ENCODE results near the gene EDIL3. TPM values are rescaled to one million over a fixed set of nuclear protein-coding genes. Genes with fewer than 3 reads are reported as not detected.

The EDIL3 gene
- total RNA-seq, 2 donors from 2014 or later: not detected

- no peak for ATAC-seq (replicated peaks)
- H3K4me3 Mint-ChIP-seq: no peak overlapping the region
- H3K36me3 Mint-ChIP-seq (ENCODE audit: low read depth): no peaks in the 10 kb centered on the region
- H3K9me3 Mint-ChIP-seq: no peaks in the 10 kb centered on the region
- no peak overlapping the region for H3K27ac Mint-ChIP-seq
- no peaks in the 10 kb centered on the region for H3K27me3 Mint-ChIP-seq
- H3K4me1 Mint-ChIP-seq: no peaks in the 10 kb centered on the region
Observed at GRCh38 chr5:84091127-84091799, 293.4 kb downstream of the EDIL3 start.

GRCh38 chr5:84088996-84089395 lies 295.7 kb downstream of the EDIL3 start:
- no peaks in the 10 kb centered on the region for H3K4me1 Mint-ChIP-seq
- no peak for ATAC-seq (replicated peaks)
- H3K27me3 Mint-ChIP-seq: no peaks in the 10 kb centered on the region
- H3K4me3 Mint-ChIP-seq: no peak overlapping the region
- H3K9me3 Mint-ChIP-seq: no peaks in the 10 kb centered on the region
- H3K36me3 Mint-ChIP-seq (ENCODE audit: low read depth): no peaks in the 10 kb centered on the region
- no peak overlapping the region for H3K27ac Mint-ChIP-seq

- Mint-ChIP-seq H3K4me1 (no peaks in the 10 kb centered on the region), H3K36me3 (ENCODE audit: low read depth) (no peaks in the 10 kb centered on the region), H3K27me3 (no peaks in the 10 kb centered on the region), H3K9me3 (no peaks in the 10 kb centered on the region), H3K4me3 (no peak overlapping the region), H3K27ac (no peak overlapping the region)
- ATAC-seq (replicated peaks): no peak
Observed at GRCh38 chr5:84086511-84086910, 298.2 kb downstream of the EDIL3 start.

GRCh38 chr5:84085387-84086041 lies 299.2 kb downstream of the EDIL3 start:
- Mint-ChIP-seq H3K9me3 (no peaks in the 10 kb centered on the region), H3K27ac (no peak overlapping the region), H3K27me3 (no peaks in the 10 kb centered on the region), H3K4me3 (no peak overlapping the region), H3K4me1 (no peaks in the 10 kb centered on the region), H3K36me3 (ENCODE audit: low read depth) (no peaks in the 10 kb centered on the region)
- no peak for ATAC-seq (replicated peaks)

- Mint-ChIP-seq H3K27ac (no peak overlapping the region), H3K4me3 (no peak overlapping the region), H3K27me3 (no peaks in the 10 kb centered on the region), H3K36me3 (ENCODE audit: low read depth) (no peaks in the 10 kb centered on the region), H3K4me1 (no peaks in the 10 kb centered on the region), H3K9me3 (peaks cover 3% of the 10 kb centered on the region)
- ATAC-seq (replicated peaks): no peak
Observed at GRCh38 chr5:84080908-84081307, 303.8 kb downstream of the EDIL3 start.

GRCh38 chr5:84072339-84072738 lies 312.3 kb downstream of the EDIL3 start:
- peaks cover 3% of the 10 kb centered on the region for H3K9me3 Mint-ChIP-seq
- H3K36me3 Mint-ChIP-seq (ENCODE audit: low read depth): no peaks in the 10 kb centered on the region
- H3K4me1 Mint-ChIP-seq: no peaks in the 10 kb centered on the region
- ATAC-seq (replicated peaks): no peak
- H3K4me3 Mint-ChIP-seq: no peak overlapping the region
- H3K27ac Mint-ChIP-seq: no peak overlapping the region
- H3K27me3 Mint-ChIP-seq: no peaks in the 10 kb centered on the region

- ATAC-seq (replicated peaks): no peak
- no peaks in the 10 kb centered on the region for H3K27me3 Mint-ChIP-seq
- H3K4me1 Mint-ChIP-seq: no peaks in the 10 kb centered on the region
- H3K9me3 Mint-ChIP-seq: peaks cover 3% of the 10 kb centered on the region
- no peaks in the 10 kb centered on the region for H3K36me3 Mint-ChIP-seq (ENCODE audit: low read depth)
- no peak overlapping the region for H3K27ac Mint-ChIP-seq
- no peak overlapping the region for H3K4me3 Mint-ChIP-seq
Observed at GRCh38 chr5:84069608-84070179, 315.0 kb downstream of the EDIL3 start.

GRCh38 chr5:84063041-84063440 lies 321.6 kb downstream of the EDIL3 start:
- no peak overlapping the region for H3K27ac Mint-ChIP-seq

GRCh38 chr5:84059672-84060071 lies 325.0 kb downstream of the EDIL3 start:
- no peaks in the 10 kb centered on the region for H3K4me1 Mint-ChIP-seq
- no peak overlapping the region for H3K4me3 Mint-ChIP-seq
- H3K36me3 Mint-ChIP-seq (ENCODE audit: low read depth): no peaks in the 10 kb centered on the region
- no peak for ATAC-seq (replicated peaks)
- H3K27ac Mint-ChIP-seq: no peak overlapping the region
- H3K9me3 Mint-ChIP-seq: no peaks in the 10 kb centered on the region
- no peaks in the 10 kb centered on the region for H3K27me3 Mint-ChIP-seq

More at GRCh38 chr5:84063041-84063440, 321.6 kb downstream of the EDIL3 start:
- Mint-ChIP-seq H3K27me3 (no peaks in the 10 kb centered on the region), H3K4me1 (no peaks in the 10 kb centered on the region), H3K9me3 (no peaks in the 10 kb centered on the region), H3K4me3 (no peak overlapping the region), H3K36me3 (ENCODE audit: low read depth) (no peaks in the 10 kb centered on the region)
- ATAC-seq (replicated peaks): no peak

- ATAC-seq (replicated peaks): no peak
- Mint-ChIP-seq H3K9me3 (no peaks in the 10 kb centered on the region), H3K4me3 (no peak overlapping the region), H3K27ac (no peak overlapping the region), H3K4me1 (no peaks in the 10 kb centered on the region), H3K36me3 (ENCODE audit: low read depth) (no peaks in the 10 kb centered on the region), H3K27me3 (no peaks in the 10 kb centered on the region)
Observed at GRCh38 chr5:84058561-84058960, 326.1 kb downstream of the EDIL3 start.

- Mint-ChIP-seq H3K36me3 (ENCODE audit: low read depth) (no peaks in the 10 kb centered on the region), H3K4me1 (no peaks in the 10 kb centered on the region), H3K27ac (no peak overlapping the region), H3K27me3 (no peaks in the 10 kb centered on the region), H3K4me3 (no peak overlapping the region), H3K9me3 (no peaks in the 10 kb centered on the region)
- no peak for ATAC-seq (replicated peaks)
Observed at GRCh38 chr5:84057211-84057610, 327.5 kb downstream of the EDIL3 start.

GRCh38 chr5:84045964-84046363 lies 338.7 kb downstream of the EDIL3 start:
- Mint-ChIP-seq H3K27ac (no peak overlapping the region), H3K4me1 (no peaks in the 10 kb centered on the region), H3K4me3 (no peak overlapping the region), H3K36me3 (ENCODE audit: low read depth) (no peaks in the 10 kb centered on the region), H3K9me3 (peaks cover 4% of the 10 kb centered on the region), H3K27me3 (no peaks in the 10 kb centered on the region)
- ATAC-seq (replicated peaks): no peak

GRCh38 chr5:84036842-84037241 lies 347.8 kb downstream of the EDIL3 start:
- H3K9me3 Mint-ChIP-seq: peaks cover 4% of the 10 kb centered on the region
- no peaks in the 10 kb centered on the region for H3K36me3 Mint-ChIP-seq (ENCODE audit: low read depth)
- no peak overlapping the region for H3K27ac Mint-ChIP-seq
- no peaks in the 10 kb centered on the region for H3K4me1 Mint-ChIP-seq
- ATAC-seq (replicated peaks): no peak
- no peaks in the 10 kb centered on the region for H3K27me3 Mint-ChIP-seq
- H3K4me3 Mint-ChIP-seq: no peak overlapping the region

- H3K36me3 Mint-ChIP-seq (ENCODE audit: low read depth): no peaks in the 10 kb centered on the region
- H3K9me3 Mint-ChIP-seq: peaks cover 9% of the 10 kb centered on the region
- H3K27ac Mint-ChIP-seq: no peak overlapping the region
- ATAC-seq (replicated peaks): no peak
- H3K27me3 Mint-ChIP-seq: no peaks in the 10 kb centered on the region
- no peak overlapping the region for H3K4me3 Mint-ChIP-seq
- H3K4me1 Mint-ChIP-seq: no peaks in the 10 kb centered on the region
Observed at GRCh38 chr5:84032324-84032723, 352.4 kb downstream of the EDIL3 start.

GRCh38 chr5:84028093-84028492 lies 356.6 kb downstream of the EDIL3 start:
- no peaks in the 10 kb centered on the region for H3K27me3 Mint-ChIP-seq
- no peak for ATAC-seq (replicated peaks)
- H3K4me3 Mint-ChIP-seq: no peak overlapping the region
- H3K9me3 Mint-ChIP-seq: peaks cover 8% of the 10 kb centered on the region
- H3K27ac Mint-ChIP-seq: no peak overlapping the region
- no peaks in the 10 kb centered on the region for H3K4me1 Mint-ChIP-seq
- no peaks in the 10 kb centered on the region for H3K36me3 Mint-ChIP-seq (ENCODE audit: low read depth)

Data from activated T-helper 17 cell treated with anti-CD3 and anti-CD28 coated beads, Interleukin-2, amount 50 U/mL, for 72 hours (primary cell).